T-helper 1 cell treated with Interleukin-12 subunit alpha and Interleukin-12 subunit beta and Interleukin-4 antibody, amounts not matched to agents 30 ng/mL and 1 ng/mL, for 36 hours (primary cell): ENCODE data around the gene HOXD13. TPM values are rescaled to one million over a fixed set of nuclear protein-coding genes. Genes with fewer than 3 reads are reported as not detected.

Experiments
- intact Hi-C: fragments of 100-400 bp; cut with micrococcal nuclease; formaldehyde crosslinking; loops from one replicate; pipeline ENCODE4 v1.15.1; 2024
- total RNA-seq: library from RNA; stranded (reverse); gene quantifications from 2 replicates; pipeline ENCODE4 v1.2.3, GENCODE V29; 2022

HOXD13 gene
- total RNA-seq, 1 donor from 2014 or later: not detected

DNA sequence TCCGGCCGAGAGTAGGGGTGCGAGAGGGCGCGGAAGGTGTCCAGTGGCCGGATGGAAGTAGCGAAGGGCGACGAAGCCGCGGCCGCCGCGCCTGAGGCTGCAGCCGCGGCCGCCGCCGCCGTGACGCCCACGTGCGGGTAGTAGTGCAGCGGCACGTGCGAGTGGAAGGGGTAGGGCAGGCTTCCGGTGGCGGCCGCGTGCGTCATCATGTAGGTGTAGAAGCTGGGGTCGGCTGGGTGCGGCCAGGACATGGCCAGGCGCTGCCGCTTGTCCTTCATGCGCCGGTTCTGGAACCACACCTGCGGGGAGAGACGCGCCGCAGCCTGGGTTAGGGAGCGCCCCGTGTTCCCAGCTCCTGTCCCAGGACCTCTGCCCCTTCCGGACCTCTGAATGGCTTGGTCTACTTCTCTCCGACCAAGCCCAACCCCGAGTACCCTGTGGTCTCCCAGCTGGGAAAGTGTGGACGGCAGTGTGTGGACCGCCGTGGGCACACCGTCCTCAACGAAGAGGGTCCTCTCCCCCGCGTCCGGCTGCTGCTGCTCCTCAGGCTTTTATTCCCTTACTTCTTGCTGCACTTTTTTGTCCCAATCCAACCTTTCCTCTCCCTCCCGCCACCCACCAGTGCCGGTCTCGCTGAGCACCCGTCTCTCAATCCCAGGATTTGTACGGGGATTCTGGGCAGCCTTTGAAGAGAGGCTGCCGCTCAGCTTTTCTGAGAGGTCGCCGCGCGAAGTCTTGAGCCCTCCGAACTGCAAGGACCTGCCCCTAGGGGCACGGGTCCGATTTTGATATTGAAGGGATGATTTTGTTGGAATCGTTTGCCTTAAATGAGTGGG, 11.8 kb upstream of the HOXD13 start:
- intact Hi-C loops: no loop called here

DNA sequence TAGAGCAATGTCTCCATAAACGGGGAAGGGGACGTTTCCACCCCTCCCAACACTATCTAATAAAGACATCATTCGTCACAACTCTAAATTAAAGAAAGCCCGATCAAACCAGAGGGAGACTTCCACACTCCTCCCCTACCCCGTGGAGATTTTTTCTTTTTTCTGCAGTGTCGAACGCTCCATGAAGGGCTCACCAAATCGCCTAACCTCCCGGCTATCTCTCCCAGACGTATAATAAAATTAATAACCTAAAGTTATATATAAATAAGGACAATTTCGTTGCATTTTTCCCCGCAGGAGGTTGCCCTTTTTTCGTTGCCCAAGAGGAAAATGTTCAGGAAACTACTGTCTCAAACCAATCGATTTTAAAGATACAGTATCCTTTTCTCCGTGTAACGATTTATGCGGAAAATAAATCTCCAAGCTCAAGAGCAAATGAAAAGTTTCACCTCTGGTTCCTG, 11.1 kb upstream of the HOXD13 start:
- intact Hi-C loops: no loop called here

GRCh38 chr2:176081837-176082524, 10.5 kb upstream of the HOXD13 start:
- intact Hi-C loops: loop anchor here (2.0 kb wide), 1 partner anchor 81 kb away; no protein-coding TSS in a partner anchor

- intact Hi-C loops: loop anchor here (2.0 kb wide), 1 partner anchor 80 kb away; no protein-coding TSS in a partner anchor
Observed at GRCh38 chr2:176082525-176082823, 10.0 kb upstream of the HOXD13 start.

DNA sequence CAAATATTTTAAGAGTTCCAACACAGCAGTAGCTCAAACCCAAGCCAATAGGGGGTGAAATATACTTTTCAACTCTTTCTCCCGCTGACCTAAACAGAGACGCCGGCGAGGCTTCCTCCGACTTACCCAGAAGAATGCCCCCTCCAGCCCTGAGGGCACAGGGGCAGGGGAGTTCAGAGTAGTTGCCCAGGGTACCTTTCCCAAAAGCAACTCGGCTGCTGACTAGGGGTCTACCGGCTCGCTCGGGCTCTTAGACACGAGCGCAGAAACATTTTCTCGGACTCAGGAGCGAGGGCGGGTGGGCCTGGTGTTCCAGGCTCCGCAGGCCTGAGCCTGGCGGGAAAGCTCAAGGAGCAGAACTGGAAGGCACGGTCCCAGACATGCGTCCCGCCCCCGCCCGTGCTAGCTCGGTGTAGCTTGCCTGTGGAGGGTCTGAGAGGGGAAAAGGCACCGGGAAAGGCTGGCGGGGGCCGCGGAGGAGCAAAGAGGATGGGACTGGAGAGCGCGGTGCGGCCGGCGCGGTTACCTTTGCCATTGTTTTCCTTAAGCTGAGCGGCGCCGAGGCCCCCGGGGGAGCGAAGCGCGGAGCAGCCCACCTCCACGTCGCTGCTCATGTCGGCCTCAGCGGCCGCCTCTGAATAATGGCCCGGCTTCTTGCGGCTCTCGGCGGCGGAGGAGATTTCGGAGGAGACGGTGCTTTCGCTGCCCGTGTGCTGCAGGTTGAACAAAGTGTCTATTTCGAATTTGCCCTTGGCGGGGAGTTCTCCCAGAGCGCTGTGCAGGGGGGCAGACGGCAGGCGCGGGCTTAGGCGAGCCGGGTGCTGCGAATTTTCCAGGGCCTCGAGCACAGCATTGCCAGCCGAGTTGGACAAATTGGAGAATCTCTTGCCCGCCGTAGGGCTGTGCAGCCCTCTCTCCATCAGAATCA, 9.4 kb upstream of the HOXD13 start:
- intact Hi-C loops: loop anchor here (2.0 kb wide), 1 partner anchor 80 kb away; no protein-coding TSS in a partner anchor

DNA sequence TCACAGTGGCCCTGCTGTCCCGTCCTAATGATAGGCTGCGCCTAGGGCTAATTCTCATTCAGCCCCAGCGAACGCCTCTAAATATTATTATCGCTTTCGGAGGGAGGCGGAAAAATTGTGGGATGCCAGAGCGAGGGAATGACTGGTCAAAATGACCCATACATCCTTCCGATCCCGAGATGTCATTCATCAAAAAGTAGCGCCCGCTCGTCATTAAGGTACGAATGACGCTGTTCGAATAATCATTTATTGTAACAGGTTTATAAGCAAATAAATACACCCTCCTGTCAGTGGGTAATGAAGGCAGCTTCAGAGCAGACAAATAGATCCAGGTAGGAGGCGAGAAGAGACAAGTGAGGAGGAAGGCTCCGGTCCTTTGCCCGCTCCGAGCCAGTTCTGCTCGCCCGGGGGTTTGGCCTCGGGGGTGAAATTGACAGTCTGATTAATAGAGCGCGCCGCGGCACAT, 8.7 kb upstream of the HOXD13 start, which contains the start of gene EVX2:
Gene EVX2, minus strand, starts transcription at position 167 of the 466 bp plus-strand sequence. CDS start 186 bp downstream, outside the sequence.
- intact Hi-C loops: loop anchor here (1.0 to 2.0 kb wide), 2 partner anchors 47 to 79 kb away; no protein-coding TSS in a partner anchor

DNA sequence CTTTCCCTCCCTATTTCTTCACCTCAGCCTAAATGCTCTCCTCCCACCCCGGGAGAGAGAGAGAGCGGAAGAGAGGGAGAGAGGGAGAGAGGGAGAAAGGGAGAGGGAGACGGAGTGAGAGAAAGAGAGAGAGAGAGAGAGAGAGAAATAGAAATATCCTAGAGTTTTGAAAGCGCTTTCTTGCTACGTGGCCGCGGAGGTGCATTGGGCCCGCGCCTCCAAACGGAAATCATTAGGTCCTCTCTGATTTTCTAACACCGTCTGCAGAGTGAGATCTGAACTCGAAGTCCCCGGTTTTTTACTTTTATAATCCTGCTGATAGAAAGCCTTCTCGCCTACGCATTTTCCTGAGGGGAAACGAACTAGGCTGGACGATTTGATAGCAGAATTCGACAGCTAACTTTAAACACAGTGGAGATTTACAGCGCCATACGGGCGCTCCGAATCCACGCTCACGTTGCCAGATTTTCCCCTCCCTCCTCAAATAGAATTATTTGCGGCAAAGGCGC, 7.9 kb upstream of the HOXD13 start:
- intact Hi-C loops: loop anchor here (1.0 kb wide), 1 partner anchor 47 kb away; no protein-coding TSS in a partner anchor

DNA sequence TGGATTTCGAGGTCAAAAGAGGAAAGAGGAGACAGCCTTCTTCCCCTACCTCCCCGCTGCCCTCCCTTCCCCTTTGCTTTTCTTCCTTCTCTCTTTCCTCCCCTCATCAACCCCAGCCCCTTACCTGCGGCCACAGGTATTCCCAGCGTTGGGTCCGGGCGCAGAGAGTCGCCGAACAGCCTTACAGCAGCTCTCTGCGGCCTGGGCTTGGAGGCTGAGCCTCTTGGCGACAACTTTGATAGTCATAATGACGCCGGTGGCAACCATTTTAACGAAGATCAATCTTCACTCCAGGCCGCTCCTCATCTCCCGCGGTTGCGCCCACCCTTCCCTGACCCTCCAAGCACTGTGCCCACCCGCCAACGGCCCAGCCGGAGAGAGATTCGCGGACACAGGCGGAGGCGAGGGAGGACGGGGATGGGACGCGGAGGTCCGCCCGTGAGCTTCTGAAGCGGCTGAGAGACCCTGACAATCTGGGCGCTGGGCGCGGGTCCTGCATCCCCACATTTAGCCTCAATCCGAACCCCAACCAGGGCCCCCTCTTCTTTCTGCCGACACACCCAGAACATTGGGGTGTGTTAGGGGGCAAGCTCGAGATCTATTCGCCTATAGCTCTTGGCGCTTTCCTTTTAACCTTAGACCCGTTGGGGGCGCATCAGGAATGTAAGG, 7.3 kb upstream of the HOXD13 start:
- intact Hi-C loops: no loop called here

DNA sequence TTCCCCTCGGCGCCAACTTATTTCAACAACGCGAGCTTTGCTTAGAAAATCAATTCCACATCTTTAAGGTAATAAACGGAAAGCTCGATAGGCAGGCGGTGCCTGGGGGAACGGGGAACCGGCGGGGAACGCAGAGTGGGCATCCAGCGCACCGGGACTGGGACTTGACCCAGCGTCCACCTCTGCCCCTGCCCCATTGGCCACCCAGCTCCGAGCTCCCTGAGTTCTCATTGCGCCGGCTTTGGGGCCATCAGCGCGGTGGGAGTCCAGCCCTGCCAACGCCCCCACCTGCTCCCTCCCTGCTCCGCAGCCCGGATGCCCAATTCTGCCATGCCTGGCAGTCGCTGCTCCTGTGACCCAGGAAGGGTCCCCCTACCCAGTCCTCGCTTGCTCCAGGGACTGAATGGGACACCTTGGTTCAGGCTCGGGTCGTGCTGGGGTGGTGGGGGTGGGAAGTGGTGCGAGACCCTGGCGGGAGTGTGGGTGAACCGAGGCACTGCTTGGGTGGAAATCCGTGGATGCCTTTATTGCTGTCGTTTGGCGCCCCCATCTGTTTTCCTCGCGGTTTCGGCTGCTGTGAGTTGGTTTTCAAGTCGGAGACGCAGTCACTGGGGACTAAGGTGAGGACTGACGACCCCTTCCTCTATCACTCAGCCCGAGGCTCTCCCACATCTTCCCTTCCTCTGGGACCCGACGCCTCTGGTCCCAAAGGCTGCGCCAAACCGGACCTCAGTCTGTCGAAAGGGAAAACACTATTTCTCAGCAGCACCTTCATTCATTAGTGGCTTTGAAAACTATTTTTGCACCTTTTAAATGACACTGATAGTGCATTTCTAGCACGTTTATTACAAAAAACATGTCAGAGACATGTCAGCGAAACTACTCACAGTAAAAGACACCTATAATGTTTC, 6.4 kb upstream of the HOXD13 start:
- intact Hi-C loops: loop anchor here (1.0 kb wide), 1 partner anchor 10 kb away; no protein-coding TSS in a partner anchor

DNA sequence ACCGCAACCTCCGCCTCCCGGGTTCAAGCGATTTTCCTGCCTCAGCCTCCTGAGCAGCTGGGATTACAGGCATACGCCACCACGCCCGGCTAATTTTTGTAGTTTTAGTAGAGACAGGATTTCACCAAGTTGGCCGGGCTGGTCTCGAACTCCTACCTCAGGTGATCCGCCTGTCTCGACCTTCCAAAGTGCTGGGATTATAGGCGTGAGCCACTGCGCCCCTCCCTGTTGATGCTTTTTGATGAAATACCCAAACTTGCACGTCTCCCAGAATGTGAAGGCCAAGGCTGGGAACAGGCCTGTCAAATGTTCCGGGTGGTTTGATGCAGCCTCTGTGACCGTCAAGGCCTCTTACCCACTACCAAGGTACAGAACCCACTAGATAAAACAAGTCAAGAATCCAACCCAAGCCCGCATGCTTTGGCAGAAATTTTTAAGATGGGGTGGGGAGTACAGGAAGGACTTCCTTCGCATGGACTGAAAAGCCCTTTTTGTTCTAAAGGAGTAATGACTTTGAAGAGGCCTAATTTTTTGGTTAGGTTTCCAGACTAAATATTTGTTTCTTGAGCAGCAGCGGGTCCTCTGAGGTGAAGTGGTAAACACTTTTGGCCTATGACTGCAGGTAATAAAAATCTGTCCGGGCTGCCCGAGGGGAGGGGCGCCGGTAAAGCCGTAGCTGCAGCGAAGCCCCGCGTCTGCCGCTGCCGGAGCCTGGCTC, 5.0 kb upstream of the HOXD13 start:
- intact Hi-C loops: no loop called here

DNA sequence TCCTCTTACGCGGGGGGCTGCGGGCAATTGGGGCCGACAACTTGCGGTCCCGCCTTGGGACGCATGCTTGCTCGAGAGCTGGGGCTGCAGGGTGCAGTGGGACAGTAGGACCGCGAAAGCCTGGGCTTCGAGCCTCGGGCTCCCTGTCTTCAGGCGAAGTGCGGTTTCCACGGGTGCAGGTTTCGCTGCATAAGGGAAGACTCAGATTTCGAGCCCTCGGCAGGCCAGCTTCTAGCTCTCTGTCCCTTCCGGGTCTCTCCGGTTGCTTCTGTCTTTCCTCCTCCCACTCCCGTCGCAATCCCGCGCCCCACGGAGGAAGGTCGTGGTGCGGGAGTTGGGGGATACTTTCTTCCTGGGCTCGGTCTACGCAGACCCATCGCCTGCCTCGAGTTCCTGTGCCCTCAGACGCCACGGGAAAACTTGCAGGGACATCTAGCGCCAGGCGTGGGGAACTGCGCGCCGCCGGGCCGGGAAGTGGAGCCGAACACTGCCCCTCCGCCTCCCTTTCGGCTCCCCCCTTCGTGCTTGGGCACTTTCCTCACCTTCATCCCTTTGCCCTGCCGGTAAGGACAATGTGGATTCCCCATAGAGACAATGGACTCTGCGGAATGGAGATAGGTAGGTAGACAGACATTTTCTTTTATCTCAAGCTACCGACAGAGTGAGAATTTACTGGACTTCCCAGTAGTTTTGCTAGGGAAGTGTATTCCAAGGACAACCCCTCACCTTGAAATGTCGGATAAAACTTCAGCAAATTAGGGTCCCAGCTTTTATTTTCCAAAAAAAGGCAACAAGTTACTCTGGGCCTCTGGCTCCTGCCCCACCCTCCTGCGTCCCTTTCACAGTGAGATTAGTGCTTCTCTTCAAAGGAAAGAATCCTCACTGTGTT, 4.2 kb upstream of the HOXD13 start:
- intact Hi-C loops: no loop called here

- intact Hi-C loops: no loop called here
Observed at GRCh38 chr2:176088937-176089842, 3.3 kb upstream of the HOXD13 start.

GRCh38 chr2:176089843-176090395, 2.6 kb upstream of the HOXD13 start:
- intact Hi-C loops: no loop called here

DNA sequence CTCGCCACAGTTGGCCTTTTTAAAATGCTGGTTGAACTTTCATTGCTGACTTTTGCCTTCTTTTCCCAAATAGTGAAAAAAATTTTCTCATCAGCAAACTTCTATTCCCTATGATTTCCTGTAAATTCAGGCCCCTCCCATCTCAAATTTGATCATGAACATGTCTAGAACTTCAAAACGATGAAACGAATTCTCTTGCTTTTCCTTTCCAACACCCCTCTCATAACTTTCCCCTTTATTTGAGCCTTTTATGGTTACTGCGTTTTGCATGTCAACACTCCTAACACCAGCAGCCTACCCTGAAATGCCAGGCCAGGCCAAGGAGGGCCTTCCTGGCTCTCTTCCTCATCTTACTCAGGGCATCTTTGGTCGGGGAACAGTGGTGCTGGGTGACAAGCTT, 1.7 kb upstream of the HOXD13 start:
- intact Hi-C loops: no loop called here

- intact Hi-C loops: no loop called here
Observed at GRCh38 chr2:176091329-176092258, 927 bp upstream of the HOXD13 start.
